ENCODE results near the gene FIG4. TPM values are rescaled to one million over a fixed set of nuclear protein-coding genes. Genes with fewer than 3 reads are reported as not detected.
"Not testable (repeated sequence)": the region's sequence is repeated elsewhere in the genome, so short reads cannot be mapped to it uniquely, and the experiment has no call there.

FIG4 gene
- total RNA-seq, 1 experiment from 2014 or later, result 14.8 TPM

DNA sequence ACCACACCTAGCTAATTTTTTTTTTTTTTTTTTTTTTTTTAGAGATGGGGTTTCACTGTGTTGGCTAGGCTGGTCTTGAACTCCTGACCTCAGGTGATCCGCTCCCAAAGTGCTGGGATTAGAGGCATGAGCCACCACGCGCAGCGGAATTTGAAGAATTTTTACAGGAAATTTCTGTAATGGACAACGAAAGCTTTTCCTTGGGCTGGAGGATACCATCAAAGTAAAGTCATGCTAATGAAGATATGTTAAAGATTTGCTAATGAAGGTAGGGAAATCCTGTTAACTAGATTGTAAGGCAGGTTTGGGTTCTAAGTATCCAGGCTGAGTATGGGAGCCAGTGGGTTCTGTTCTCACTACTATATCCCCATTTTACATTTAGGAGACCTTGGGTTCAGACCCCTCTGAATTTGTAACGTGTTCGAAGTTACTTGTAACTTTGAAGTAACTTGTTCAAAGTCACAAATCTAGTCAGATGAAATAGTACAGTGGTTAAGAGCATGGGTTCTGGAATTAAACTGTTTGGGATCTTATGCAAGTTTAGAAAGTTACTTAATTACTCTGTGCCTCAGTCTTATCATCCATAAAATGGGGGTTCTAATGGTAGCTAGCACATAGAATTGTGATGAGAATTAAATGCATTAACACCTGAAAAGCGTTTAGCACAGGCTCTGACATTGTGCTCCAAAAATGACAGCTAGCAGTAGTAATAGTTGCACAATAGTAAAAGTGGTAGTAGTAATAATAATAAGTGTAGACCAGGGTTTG lies 163.6 kb downstream of the FIG4 start:
- Histone ChIP-seq H3K4me2 (ENCODE audit: low read depth, low read length, poor library complexity, severe bottlenecking) (no peak overlapping the region), H3K27me3 (ENCODE audit: low read length) (no peaks in the 10 kb centered on the region), H3K4me3 (ENCODE audit: low read length) (no peak overlapping the region), H3K79me2 (ENCODE audit: low read length) (no peaks in the 10 kb centered on the region), H3K4me1 (ENCODE audit: low read length) (no peaks in the 10 kb centered on the region), H3K9ac (ENCODE audit: low read length) (no peak overlapping the region), H4K20me1 (ENCODE audit: insufficient read depth, low read depth, low read length) (no peaks in the 10 kb centered on the region), H3K36me3 (ENCODE audit: insufficient read depth, low read length) (no peaks in the 10 kb centered on the region), H2AFZ (ENCODE audit: low read length) (no peak overlapping the region), H3K9me3 (ENCODE audit: low read length) (no peaks in the 10 kb centered on the region), H3K9me2 (replicated peaks; ENCODE audit: insufficient read depth, low read length) (no peaks in the 10 kb centered on the region), H3K27ac (ENCODE audit: low read length) (no peak overlapping the region)
- DNase-seq, result no peak

DNA sequence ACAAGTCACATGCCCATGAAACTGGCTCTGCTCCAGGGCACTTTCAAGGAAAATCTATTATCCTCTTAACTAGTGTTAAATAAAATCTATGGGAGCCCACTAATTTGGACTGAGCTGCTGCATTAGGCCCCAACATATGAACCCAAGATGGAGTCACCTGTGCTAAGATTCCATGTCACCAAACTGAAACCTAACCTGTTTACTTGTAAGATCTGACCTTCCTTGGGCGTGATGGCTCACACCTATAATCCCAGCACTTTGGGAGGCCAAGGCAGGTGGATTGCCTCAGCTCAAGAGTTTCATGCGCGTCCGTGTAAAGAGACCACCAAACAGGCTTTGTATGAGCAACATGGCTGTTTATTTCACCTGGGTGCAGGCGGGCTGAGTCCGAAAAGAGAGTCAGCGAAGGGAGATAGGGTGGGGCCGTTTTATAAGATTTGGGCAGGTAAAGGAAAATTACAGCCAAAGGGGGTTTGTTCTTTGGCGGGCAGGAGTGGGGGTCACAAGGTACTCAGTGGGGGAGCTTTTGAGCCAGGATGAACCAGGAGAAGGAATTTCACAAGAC lies 164.5 kb downstream of the FIG4 start:
- H3K27me3 ChIP-seq (ENCODE audit: low read length); H3K27ac ChIP-seq (ENCODE audit: low read length); H3K4me1 ChIP-seq (ENCODE audit: low read length); H3K79me2 ChIP-seq (ENCODE audit: low read length); DNase-seq; H4K20me1 ChIP-seq (ENCODE audit: insufficient read depth, low read depth, low read length); H3K4me2 ChIP-seq (ENCODE audit: low read depth, low read length, poor library complexity, severe bottlenecking); H3K36me3 ChIP-seq (ENCODE audit: insufficient read depth, low read length); H3K9ac ChIP-seq (ENCODE audit: low read length); H3K9me3 ChIP-seq (ENCODE audit: low read length); H2AFZ ChIP-seq (ENCODE audit: low read length); H3K9me2 ChIP-seq (replicated peaks; ENCODE audit: insufficient read depth, low read length); H3K4me3 ChIP-seq (ENCODE audit: low read length): not testable (repeated sequence)

DNA sequence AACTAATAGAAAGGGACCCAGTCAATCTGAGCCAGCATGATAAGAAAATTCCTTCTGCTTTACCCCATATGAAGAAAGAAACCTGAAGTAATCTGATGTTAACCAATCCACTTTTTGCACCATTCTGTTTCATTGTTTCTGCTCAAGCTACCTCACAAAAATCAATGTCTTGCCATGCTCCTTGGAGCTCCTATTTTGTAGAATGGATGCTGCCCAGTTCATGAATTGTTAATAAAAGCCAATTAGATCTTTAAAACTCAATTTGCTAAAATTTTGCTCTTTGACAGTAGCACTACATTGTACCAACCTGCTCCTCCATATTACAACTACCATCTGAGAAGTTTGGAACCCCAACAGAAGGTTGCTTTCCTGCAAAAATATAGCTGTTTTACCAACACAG lies 170.8 kb downstream of the FIG4 start:
- H3K9ac ChIP-seq (ENCODE audit: low read length), result no peak overlapping the region
- no peak overlapping the region for H2AFZ ChIP-seq (ENCODE audit: low read length)
- no peak overlapping the region for H3K27ac ChIP-seq (ENCODE audit: low read length)
- H3K4me3 ChIP-seq (ENCODE audit: low read length), result no peak overlapping the region
- H3K36me3 ChIP-seq (ENCODE audit: insufficient read depth, low read length), result no peaks in the 10 kb centered on the region
- no peaks in the 10 kb centered on the region for H3K79me2 ChIP-seq (ENCODE audit: low read length)
- H3K9me3 ChIP-seq (ENCODE audit: low read length), result no peaks in the 10 kb centered on the region
- H3K9me2 ChIP-seq (replicated peaks; ENCODE audit: insufficient read depth, low read length), result no peaks in the 10 kb centered on the region
- H3K4me1 ChIP-seq (ENCODE audit: low read length), result no peaks in the 10 kb centered on the region
- DNase-seq, result peak; percentile 26
- no peaks in the 10 kb centered on the region for H4K20me1 ChIP-seq (ENCODE audit: insufficient read depth, low read depth, low read length)
- no peaks in the 10 kb centered on the region for H3K27me3 ChIP-seq (ENCODE audit: low read length)
- no peak overlapping the region for H3K4me2 ChIP-seq (ENCODE audit: low read depth, low read length, poor library complexity, severe bottlenecking)

DNA sequence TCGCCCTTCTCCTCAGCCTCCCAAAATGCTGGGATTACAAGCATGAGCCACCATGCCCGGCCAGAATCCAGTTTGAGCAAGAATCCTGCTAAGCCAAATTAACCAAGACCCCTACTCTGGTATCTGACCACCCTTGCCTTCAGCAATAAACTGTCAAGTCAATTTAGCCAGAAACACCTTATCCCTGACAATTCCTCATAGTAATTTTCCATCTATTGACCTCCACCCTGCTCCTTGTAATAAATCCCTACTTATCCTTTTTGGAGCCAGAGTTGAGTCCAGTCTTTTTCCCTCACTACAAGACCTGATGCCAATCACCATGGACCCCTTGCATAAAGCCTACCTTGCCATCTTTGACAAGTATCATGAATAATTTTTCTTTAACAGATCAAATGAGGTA lies 173.0 kb downstream of the FIG4 start:
- Histone ChIP-seq H3K27me3 (ENCODE audit: low read length) (no peaks in the 10 kb centered on the region), H3K79me2 (ENCODE audit: low read length) (no peaks in the 10 kb centered on the region), H3K4me1 (ENCODE audit: low read length) (no peaks in the 10 kb centered on the region), H3K4me2 (ENCODE audit: low read depth, low read length, poor library complexity, severe bottlenecking) (no peak overlapping the region), H2AFZ (ENCODE audit: low read length) (no peak overlapping the region), H3K4me3 (ENCODE audit: low read length) (no peak overlapping the region), H4K20me1 (ENCODE audit: insufficient read depth, low read depth, low read length) (no peaks in the 10 kb centered on the region), H3K27ac (ENCODE audit: low read length) (no peak overlapping the region), H3K36me3 (ENCODE audit: insufficient read depth, low read length) (no peaks in the 10 kb centered on the region), H3K9me3 (ENCODE audit: low read length) (no peaks in the 10 kb centered on the region), H3K9ac (ENCODE audit: low read length) (no peak overlapping the region), H3K9me2 (replicated peaks; ENCODE audit: insufficient read depth, low read length) (no peaks in the 10 kb centered on the region)
- DNase-seq, result no peak

DNA sequence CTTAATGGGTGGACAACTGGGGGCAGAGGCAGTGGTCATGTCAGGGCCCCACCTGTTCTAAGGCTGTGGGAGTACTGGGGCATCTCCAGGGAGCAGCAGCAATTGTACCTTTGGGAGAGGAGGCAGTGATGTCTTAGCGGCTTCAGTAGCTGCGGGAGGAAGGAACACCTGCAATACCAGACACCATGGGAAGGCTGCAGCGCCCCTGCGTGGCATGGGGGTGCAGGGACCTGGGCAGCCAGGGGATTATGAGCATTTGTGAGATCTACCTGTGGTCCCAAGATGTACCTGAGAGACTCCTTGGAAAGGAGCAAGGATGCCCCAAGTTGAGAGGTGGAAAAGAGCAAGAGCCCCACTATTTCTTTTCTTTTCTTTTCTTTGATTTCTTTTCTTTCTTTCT lies 174.9 kb downstream of the FIG4 start:
- Histone ChIP-seq H3K79me2 (ENCODE audit: low read length) (no peaks in the 10 kb centered on the region), H3K9me3 (ENCODE audit: low read length) (no peaks in the 10 kb centered on the region), H3K36me3 (ENCODE audit: insufficient read depth, low read length) (no peaks in the 10 kb centered on the region), H3K9me2 (replicated peaks; ENCODE audit: insufficient read depth, low read length) (no peaks in the 10 kb centered on the region), H3K27me3 (ENCODE audit: low read length) (no peaks in the 10 kb centered on the region), H3K4me3 (ENCODE audit: low read length) (no peak overlapping the region), H4K20me1 (ENCODE audit: insufficient read depth, low read depth, low read length) (no peaks in the 10 kb centered on the region), H3K4me2 (ENCODE audit: low read depth, low read length, poor library complexity, severe bottlenecking) (no peak overlapping the region), H3K4me1 (ENCODE audit: low read length) (no peaks in the 10 kb centered on the region), H3K9ac (ENCODE audit: low read length) (no peak overlapping the region), H3K27ac (ENCODE audit: low read length) (no peak overlapping the region), H2AFZ (ENCODE audit: low read length) (no peak overlapping the region)
- peak; percentile 74 for DNase-seq

DNA sequence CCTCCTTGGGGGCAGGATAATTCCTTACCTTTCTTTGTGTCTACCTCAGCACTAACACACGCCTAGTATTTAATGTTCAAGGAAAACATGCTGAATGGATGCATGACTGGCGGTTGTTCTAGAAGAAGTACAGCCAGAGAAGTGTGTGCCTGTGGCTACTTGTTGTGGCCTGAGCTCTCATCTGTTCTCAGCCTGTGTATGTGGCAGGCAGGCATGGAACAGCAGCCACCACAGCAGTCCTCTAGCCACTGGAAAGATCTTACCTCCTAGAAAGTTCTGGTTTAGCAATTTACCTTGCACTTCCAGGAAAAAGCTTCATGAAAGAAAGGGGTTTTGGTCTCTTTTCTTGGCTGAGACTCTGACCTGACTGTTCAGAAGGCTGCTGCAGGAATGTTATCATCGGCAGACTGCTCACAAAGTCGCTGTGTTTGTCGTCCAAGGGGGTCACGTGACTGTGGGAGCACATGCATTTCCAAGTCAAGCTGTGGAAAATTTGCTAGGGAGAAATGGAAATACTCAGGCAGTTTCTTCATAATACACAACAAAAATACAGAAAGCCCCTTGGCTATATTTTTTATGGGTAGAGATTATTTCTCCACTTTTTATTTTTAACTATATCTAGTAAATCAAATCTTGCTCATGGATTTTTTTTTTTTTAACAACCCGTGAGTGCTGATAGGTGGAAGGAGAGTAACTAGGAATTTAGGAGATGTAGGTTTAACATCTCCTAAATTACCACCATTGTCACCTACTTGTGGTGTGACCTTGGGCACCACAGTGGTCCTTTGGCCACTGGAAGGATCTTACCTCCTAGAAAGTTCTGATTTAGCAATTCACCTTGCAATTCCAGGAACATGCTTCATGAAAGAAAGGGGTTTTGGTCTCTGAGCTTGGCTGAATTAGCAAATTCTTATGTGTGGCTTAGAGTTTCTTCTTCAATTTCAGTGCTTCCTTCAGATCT lies 176.2 kb downstream of the FIG4 start:
- H3K4me2 ChIP-seq (ENCODE audit: low read depth, low read length, poor library complexity, severe bottlenecking), result no peak overlapping the region
- H3K4me3 ChIP-seq (ENCODE audit: low read length), result no peak overlapping the region
- H3K4me1 ChIP-seq (ENCODE audit: low read length), result no peaks in the 10 kb centered on the region
- DNase-seq, result no peak
- H3K27ac ChIP-seq (ENCODE audit: low read length), result no peak overlapping the region
- H3K27me3 ChIP-seq (ENCODE audit: low read length), result no peaks in the 10 kb centered on the region
- H3K9ac ChIP-seq (ENCODE audit: low read length), result no peak overlapping the region
- no peaks in the 10 kb centered on the region for H4K20me1 ChIP-seq (ENCODE audit: insufficient read depth, low read depth, low read length)
- H3K9me2 ChIP-seq (replicated peaks; ENCODE audit: insufficient read depth, low read length), result no peaks in the 10 kb centered on the region
- no peaks in the 10 kb centered on the region for H3K79me2 ChIP-seq (ENCODE audit: low read length)
- no peaks in the 10 kb centered on the region for H3K9me3 ChIP-seq (ENCODE audit: low read length)
- H2AFZ ChIP-seq (ENCODE audit: low read length), result no peak overlapping the region
- no peaks in the 10 kb centered on the region for H3K36me3 ChIP-seq (ENCODE audit: insufficient read depth, low read length)

DNA sequence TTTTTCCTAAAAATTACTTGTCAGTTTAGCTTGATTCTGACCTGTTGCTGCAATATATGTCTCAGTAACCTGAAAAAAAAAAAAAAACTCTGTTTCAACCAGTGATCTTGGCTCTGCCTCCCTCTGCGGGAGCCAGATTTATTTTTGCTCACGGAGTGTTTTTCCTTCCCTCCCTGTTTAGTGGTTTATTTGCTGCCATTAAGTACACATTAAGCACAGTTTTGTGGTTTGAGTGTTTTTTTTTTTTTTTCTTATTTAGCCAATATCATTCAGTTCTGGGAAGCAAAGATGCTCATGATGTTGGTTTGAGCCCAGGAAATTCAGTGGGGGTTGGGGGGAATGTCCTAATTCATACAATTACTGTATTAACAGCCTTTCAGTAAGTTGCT lies 176.9 kb downstream of the FIG4 start:
- Histone ChIP-seq H3K4me3 (ENCODE audit: low read length) (no peak overlapping the region), H3K4me1 (ENCODE audit: low read length) (no peaks in the 10 kb centered on the region), H3K9ac (ENCODE audit: low read length) (no peak overlapping the region), H3K9me3 (ENCODE audit: low read length) (no peaks in the 10 kb centered on the region), H3K27ac (ENCODE audit: low read length) (no peak overlapping the region), H3K79me2 (ENCODE audit: low read length) (no peaks in the 10 kb centered on the region), H3K36me3 (ENCODE audit: insufficient read depth, low read length) (no peaks in the 10 kb centered on the region), H4K20me1 (ENCODE audit: insufficient read depth, low read depth, low read length) (no peaks in the 10 kb centered on the region), H3K4me2 (ENCODE audit: low read depth, low read length, poor library complexity, severe bottlenecking) (no peak overlapping the region), H3K9me2 (replicated peaks; ENCODE audit: insufficient read depth, low read length) (no peaks in the 10 kb centered on the region), H3K27me3 (ENCODE audit: low read length) (no peaks in the 10 kb centered on the region), H2AFZ (ENCODE audit: low read length) (no peak overlapping the region)
- no peak for DNase-seq

DNA sequence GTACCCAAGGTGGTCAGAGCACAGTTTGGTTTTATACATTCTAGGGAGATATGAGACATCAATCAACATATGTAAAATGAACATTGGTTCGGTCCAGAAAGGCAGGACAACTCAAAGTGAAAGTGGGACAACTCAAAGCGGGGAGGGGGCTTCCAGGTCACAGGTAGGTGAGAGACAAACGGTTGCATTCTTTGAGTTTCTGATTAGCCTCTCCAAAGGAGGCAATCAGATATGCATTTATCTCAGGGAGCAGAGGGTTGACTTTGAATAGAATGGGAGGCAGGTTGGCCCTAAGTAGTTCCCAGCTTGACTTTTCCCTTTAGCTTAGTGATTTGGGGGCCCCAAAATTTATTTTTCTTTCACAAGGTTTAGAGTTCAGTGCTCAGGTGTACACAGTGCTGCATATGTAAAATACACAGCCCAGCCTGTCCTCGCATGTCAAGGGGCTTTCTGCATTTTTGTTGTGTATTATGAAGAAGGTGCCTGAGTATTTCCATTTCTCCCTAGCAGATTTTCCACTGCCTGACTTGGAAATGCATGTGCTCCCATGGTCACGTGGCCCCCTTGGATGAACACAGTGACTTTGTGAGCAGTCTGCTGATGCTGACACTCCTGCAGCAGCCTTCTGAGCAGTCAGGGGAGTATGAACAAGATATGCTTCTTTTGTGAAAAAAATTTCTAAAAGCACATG lies 178.4 kb downstream of the FIG4 start:
- H3K27ac ChIP-seq (ENCODE audit: low read length); H3K27me3 ChIP-seq (ENCODE audit: low read length); H3K79me2 ChIP-seq (ENCODE audit: low read length); H3K4me2 ChIP-seq (ENCODE audit: low read depth, low read length, poor library complexity, severe bottlenecking); H2AFZ ChIP-seq (ENCODE audit: low read length); H3K9ac ChIP-seq (ENCODE audit: low read length); H3K4me1 ChIP-seq (ENCODE audit: low read length); H3K4me3 ChIP-seq (ENCODE audit: low read length); H3K9me3 ChIP-seq (ENCODE audit: low read length); H3K36me3 ChIP-seq (ENCODE audit: insufficient read depth, low read length); H4K20me1 ChIP-seq (ENCODE audit: insufficient read depth, low read depth, low read length); DNase-seq; H3K9me2 ChIP-seq (replicated peaks; ENCODE audit: insufficient read depth, low read length): not testable (repeated sequence)

Data from Karpas-422 (cell line).